GM19328 (cell line): ENCODE results near the gene MYO10.
"Not testable (repeated sequence)": the region's sequence is repeated elsewhere in the genome, so short reads cannot be mapped to it uniquely, and the experiment has no call there.

Source experiments
- ATAC-seq: cut with Tn5 transposase; IDR thresholded peaks from one replicate; pipeline ENCODE4 v1.9.1; 2021; ENCODE audit warnings: mild to moderate bottlenecking, moderate library complexity; ENCODE audit not compliant: unreplicated experiment

The MYO10 gene

DNA sequence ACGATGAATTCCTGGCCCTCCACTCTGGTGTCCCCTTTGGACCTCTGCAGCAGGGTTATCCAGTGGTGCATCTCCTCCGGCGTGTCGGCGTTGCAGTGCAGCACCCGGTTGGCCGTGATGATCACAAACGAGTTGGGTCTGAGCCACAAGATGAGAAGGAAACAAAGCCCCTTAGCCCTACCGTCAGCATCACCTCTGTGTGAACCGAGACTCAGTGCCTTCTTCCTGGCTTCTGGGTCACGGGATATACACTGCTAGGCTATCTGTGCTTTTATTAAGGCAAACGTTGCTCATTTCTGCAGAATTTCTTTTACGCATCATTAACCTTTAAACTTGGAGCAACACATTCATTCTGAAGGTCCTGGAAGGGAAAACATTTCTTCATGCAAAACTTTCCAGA, 254.2 kb downstream of the MYO10 start:
- no peak for ATAC-seq

DNA sequence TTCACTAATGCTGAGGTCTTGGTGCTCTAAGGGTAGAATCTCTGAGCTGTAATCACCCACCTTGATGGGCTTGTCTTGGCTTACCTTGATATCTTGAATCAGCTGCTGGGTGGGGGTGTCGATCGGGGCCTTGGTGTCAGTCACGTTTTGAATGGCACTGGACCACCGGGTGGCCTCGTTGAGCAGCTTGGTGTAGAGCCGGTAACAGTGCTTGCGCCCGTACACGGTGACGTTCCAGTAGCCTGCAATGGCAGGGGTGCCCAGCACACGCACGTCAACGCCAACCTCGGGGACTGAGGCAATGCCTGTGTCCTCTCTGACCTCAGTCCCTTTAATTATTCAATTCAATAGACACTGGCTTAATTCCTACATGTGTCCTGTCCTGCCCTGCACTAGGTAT, 256.2 kb downstream of the MYO10 start:
- no peak for ATAC-seq

DNA sequence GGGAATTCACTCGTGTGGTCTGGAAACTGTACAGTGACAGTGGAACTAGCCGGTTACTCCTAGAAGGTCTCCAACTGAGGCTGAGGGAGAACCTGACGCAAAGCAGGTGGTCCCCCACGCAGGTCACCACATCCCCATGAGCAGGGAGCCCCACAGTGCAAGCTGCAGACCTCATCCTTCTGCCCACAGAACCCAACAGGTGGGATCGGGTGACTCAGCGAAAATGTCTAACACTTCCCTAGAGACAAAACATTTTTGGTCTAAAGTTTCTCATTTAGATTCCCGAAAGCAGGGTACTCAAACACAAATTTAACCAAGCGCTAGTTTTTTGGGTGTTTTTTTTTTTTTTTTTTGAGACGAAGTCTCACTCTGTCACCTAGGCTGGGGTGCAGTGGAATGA, 256.9 kb downstream of the MYO10 start:
- ATAC-seq, result no peak

- ATAC-seq, result no peak
These were observed 260.3 kb downstream of the MYO10 start for GRCh38 chr5:16675806-16676205.

GRCh38 chr5:16674750-16675149, 261.3 kb downstream of the MYO10 start:
- ATAC-seq, result no peak

DNA sequence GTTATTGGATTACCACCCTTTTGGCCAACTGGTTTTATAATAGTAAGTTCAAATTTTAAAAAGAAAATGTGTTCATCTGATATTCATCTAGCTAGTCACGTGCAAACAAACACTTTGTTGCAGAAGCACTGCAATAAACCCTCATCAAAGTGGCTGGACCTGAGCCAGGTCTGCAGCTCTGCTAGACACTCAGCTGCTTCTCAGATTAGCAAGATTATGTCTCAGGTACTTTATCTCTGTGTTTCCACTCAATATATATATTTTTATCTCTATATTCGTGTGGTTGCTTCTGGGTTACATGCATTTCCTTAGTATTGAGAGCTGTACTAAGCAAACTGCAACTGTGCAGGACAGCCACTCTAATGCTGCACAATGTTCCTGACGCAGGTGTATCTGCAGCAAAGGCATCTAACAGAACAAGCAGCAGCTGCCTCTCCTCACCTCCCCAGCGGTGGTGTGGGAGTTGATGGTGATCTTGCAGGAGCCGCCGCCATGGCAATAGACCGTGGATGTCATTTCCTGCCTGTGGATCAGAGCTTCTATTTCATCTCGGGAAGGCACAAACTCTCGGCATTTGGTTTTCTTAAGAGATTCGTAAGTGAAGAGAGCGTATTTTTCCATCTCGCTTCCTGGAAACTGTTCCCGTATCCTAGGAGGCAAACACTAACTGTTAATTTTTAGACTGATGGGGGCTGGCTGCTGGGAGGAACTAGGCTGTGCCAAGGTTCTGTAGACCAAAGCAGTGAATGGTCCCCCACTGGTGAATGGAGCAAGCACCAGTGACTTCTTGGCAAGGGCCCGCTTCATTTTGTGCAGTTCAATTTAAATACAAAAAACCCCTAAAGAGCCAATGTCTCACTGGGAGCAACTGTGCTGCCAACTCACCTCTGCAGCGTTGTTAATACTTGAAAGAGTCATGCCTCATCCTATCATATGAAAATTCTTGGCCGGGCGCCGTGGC, 262.6 kb downstream of the MYO10 start:
- no peak for ATAC-seq

- ATAC-seq, result no peak
These were observed 264.9 kb downstream of the MYO10 start for GRCh38 chr5:16671208-16671607.

GRCh38 chr5:16669776-16670175, 266.3 kb downstream of the MYO10 start:
- no peak for ATAC-seq

GRCh38 chr5:16668631-16669030, 267.5 kb downstream of the MYO10 start:
- ATAC-seq, result no peak

GRCh38 chr5:16668194-16668593, 267.9 kb downstream of the MYO10 start:
- ATAC-seq, result no peak

DNA sequence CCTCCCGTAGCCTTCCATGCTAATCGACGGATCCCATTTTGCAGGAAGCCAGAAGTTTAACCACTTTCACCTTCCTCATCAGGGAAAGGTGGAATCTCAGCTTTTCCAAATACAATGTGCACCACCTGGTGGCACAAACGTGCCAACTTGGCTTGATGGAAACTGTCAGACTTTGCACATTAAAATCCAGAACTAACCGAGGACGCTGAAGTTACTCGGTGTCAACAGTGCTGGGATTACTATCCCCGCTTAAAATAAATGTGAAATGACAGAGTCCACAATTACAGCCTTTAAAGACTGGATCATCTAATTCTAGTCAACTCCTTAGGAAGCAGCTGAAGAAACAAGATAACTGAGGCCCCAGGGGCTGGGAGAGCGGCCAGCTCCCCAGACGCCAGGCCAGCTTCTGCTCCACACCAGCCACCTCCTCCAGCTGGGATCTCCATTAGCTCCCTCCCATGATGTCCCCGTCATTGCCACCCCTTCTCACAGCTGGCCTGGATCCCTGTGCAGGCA, 269.1 kb downstream of the MYO10 start:
- ATAC-seq, result no peak

DNA sequence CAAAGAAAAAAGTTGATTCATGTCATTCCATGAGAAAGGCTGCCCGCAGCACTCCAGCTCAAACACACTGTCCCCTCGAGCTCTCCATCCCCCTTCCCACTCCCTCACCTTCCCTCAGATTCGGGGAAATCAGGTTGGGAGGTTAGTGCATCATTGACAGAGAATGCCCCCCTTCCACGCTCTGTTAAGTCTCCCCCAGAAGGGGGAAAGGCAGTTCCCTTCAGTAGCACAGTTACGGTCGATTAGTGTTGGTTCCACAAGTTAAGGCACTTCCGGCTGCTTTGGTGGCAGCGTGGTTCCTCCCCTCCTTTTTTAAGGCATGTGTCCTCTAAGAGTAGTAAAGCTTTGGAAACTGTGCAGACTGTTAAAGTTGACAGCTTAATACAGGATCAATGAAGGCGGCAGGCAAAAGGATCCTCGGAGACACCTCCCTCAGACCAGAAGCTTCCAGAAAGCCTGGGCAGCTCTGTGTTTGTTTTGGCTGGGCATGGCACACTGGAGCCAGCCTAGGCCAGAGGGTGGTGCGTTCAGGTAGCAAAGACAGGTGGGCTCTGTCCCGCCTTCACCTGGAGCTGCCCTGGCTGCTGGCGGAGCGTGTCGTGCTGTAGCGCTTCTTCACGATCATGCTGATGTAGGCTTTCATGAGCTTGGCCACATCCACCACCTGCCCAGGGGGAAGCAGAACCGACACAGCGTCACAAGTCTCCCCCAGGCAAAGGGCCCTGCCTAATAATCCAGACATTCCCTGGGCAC, 269.8 kb downstream of the MYO10 start:
- ATAC-seq, result no peak

DNA sequence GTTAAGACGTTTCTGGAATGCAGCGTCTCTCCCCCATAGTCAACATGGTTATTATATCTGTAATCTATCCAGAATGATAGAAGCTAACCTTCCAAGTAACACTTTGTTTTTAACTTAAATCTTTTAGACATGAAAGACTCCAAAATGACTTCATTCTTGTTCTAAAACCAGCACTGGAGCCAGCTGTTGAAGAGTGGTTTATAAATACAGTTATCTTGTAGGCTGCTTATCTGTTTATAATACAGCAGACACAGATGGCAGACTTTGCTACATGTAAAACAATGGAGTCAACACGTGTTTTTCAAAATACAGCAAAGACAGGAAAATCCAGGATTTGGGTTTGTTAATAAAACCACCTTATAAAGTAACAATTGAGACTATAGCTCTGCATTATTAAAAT, 270.5 kb downstream of the MYO10 start:
- no peak for ATAC-seq

- ATAC-seq, result no peak
These were observed 271.7 kb downstream of the MYO10 start for GRCh38 chr5:16664368-16664767.

DNA sequence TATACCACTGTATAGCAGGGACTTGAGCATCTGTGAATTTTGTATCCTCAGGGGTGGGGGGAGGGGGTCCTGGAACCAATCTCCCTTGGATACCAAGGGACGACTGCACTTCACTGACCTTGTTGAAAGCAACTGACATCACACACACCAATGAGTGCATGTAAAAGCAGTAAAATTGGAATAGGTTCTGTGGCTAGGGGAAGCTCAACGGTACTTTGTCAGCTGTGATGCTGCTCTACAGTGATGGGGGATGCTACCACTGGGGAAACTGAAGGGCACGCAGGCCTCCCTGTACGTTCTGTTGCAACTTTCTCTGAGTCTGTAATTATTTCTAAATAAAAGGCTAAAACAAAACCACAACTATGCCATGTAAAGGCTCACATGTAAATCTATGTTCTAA, 272.2 kb downstream of the MYO10 start:
- no peak for ATAC-seq

GRCh38 chr5:16661713-16662112, 274.4 kb downstream of the MYO10 start:
- no peak for ATAC-seq

- ATAC-seq, result no peak
These were observed 275.1 kb downstream of the MYO10 start for GRCh38 chr5:16660982-16661381.

GRCh38 chr5:16659536-16659935, 276.6 kb downstream of the MYO10 start:
- ATAC-seq, result no peak

DNA sequence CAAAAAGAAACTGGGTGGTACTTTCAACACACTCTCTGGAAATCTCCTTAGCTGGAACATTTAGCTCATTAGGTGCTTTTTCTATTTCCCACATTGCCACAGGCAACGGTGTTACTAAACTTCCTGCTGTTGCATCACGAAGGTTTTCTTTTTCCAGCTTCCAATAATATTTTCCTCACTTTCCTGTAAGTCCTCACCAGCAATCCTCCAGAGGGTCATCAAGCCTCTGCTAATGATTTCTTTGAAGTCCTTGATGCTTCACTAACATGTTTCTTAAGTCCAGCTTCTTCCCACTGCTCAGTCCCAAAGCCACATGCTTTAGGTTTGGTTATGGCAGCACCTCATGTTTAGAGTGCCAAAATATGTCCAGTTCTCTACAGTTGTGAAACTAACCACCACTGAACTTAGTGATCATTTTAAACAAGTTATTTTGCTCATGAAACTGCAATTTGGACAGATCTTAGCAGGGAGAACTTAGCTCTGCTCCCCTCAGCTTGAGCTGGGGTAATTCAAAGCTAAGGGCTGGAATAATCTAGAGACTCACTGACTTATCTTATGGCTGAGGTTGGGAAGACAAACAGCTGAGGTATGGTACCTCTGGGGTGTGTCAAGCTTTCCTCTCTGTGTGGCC, 279.4 kb downstream of the MYO10 start:
- no peak for ATAC-seq

- no peak for ATAC-seq
These were observed 281.3 kb downstream of the MYO10 start for GRCh38 chr5:16654647-16655334.

- ATAC-seq, result not testable (repeated sequence)
These were observed 287.3 kb downstream of the MYO10 start for GRCh38 chr5:16648739-16649138.
